OCI-LY1 (cell line): ENCODE measurements around the gene INSM1.

Experiments used
- CTCF ChIP-seq: fragments of 200-600 bp; sonication (generic), shearing (Covaris generic); IDR thresholded peaks from 2 replicates; pipeline ENCODE4 v1.5.1; 2017; ENCODE audit warnings: mild to moderate bottlenecking, antibody characterized with exemption, low read length, moderate library complexity, mixed read lengths
- EZH2 ChIP-seq: fragments of 200-600 bp; sonication (generic), shearing (Covaris generic); IDR thresholded peaks from 2 replicates; pipeline ENCODE4 v1.8.0; 2017; ENCODE audit warnings: borderline replicate concordance, mixed run types, mild to moderate bottlenecking, antibody characterized with exemption, low read length, moderate library complexity, mixed read lengths

DNA sequence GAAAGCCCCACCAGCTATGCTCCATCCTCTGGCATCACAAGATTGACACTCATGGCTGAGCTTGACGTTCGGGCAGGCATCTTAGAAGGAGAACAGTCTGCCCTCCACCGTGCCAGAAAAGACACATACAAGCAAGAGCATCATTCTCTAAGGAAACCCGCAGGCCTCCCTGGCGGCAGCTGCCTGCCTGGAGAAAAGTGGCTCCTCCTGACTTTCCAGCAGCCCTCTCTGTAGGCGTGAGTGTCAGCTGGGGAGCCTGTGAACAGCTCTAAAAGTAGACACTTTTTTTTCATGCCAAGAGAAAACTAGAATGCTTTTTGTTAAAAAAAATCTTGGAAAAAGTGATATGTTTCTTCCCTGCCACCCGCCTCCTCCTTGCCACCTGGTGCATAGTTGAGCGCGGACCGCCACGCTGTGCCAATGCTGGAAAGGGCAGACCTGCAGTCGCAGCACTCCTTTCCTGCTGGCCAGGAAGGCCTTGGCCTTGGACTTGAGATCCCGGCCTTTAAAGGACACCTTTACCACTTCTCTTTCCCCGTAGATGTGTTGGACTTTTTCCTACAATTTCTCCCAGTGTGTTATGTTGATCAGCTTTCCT, 29.7 kb upstream of the INSM1 start:
- TF ChIP-seq CTCF (no peak), EZH2 (no peak)
